Epithelial cell of proximal tubule (primary cell): ENCODE results near the gene VSIG2. TPM values are rescaled to one million over a fixed set of nuclear protein-coding genes. Genes with fewer than 3 reads are reported as not detected.
A peak's percentile ranks its signal among the peaks of the same experiment; 100 is the strongest.

ENCODE experiments used
- DNase-seq: peaks from one replicate; pipeline ENCODE4 v3.0.0-alpha.2; 2011; ENCODE audit warnings: low read depth
- H3K4me3 ChIP-seq: 2 replicates; pipeline ENCODE4 v1.5.1; 2011; ENCODE audit warnings: low read depth, mild to moderate bottlenecking, low read length
- total RNA-seq: library from RNA; depleted of rRNA; stranded (reverse); fragments of >200 nt; gene quantifications from 2 replicates; pipeline ENCODE4 v1.2.3, GENCODE V29; 2015
- TF ChIP-seq, protein P1 (sequence below): conservative IDR thresholded peaks from 2 replicates; pipeline ENCODE4 v1.5.1; 2012; ENCODE audit warnings: low read depth, mild to moderate bottlenecking, low read length

VSIG2 gene
- total RNA-seq, 1 donor from 2014 or later = 0.40 TPM

DNA sequence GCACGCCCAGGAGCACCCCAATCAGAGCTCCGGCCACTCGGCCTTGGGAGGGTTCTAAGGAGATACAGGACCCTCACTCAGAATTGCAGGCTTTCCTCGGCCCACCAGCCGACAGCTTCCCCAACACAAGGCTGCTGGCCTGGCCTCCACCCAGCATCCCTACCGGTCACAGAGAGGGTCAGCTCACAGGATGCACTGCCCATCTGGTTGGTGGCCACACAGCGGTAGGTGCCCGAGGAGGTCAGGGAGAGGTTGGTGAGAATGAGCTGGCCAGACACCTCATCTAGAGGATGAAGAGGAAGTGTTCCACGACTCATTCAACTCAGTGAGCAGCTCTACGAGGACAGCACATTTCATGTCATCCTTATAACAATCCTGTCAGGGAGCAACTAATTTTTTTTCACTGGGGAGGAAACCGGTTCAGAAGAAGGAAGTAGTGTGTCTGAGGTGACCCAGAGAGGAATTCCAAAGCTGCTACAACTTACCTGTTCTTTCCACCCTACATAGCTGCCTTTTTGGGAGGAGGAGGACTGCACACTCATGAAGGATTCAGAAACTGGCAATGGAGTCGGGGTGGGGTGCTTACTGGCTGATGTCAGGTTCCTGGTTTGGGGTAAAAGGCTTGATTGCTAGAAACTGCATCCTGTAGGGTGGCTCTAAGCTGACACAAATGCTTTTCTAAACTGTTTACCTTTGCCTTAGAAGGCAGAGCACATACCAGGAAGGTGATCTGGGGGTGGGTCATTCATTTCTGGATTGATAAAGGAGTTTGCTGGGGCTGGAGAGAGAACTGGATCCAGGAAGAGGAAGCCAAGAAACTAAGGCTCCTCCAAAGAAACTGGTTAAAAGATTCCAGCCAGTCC lies 3.3 kb downstream of the VSIG2 start:
- TF ChIP-seq, protein P1, sequence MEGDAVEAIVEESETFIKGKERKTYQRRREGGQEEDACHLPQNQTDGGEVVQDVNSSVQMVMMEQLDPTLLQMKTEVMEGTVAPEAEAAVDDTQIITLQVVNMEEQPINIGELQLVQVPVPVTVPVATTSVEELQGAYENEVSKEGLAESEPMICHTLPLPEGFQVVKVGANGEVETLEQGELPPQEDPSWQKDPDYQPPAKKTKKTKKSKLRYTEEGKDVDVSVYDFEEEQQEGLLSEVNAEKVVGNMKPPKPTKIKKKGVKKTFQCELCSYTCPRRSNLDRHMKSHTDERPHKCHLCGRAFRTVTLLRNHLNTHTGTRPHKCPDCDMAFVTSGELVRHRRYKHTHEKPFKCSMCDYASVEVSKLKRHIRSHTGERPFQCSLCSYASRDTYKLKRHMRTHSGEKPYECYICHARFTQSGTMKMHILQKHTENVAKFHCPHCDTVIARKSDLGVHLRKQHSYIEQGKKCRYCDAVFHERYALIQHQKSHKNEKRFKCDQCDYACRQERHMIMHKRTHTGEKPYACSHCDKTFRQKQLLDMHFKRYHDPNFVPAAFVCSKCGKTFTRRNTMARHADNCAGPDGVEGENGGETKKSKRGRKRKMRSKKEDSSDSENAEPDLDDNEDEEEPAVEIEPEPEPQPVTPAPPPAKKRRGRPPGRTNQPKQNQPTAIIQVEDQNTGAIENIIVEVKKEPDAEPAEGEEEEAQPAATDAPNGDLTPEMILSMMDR = no peak
- no peak for DNase-seq
- H3K4me3 ChIP-seq = no peak overlapping the region

DNA sequence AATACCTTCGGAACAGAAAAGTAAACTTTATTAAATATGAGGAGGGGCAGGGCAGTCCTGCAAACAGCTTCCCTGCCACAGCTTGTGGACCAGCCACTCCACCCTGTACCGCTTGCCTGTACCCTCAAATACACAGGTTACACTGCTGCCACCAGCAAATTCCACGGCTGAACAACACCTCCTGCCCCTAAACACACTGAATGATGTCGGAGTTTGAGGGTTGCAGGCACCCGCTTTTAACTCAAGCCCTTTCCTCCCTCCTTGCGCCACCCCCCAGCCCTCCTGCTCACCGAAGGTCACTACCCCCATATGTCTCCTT lies 4.0 kb downstream of the VSIG2 start:
- DNase-seq = no peak
- TF ChIP-seq, protein P1 = no peak
- H3K4me3 ChIP-seq = no peak overlapping the region

DNA sequence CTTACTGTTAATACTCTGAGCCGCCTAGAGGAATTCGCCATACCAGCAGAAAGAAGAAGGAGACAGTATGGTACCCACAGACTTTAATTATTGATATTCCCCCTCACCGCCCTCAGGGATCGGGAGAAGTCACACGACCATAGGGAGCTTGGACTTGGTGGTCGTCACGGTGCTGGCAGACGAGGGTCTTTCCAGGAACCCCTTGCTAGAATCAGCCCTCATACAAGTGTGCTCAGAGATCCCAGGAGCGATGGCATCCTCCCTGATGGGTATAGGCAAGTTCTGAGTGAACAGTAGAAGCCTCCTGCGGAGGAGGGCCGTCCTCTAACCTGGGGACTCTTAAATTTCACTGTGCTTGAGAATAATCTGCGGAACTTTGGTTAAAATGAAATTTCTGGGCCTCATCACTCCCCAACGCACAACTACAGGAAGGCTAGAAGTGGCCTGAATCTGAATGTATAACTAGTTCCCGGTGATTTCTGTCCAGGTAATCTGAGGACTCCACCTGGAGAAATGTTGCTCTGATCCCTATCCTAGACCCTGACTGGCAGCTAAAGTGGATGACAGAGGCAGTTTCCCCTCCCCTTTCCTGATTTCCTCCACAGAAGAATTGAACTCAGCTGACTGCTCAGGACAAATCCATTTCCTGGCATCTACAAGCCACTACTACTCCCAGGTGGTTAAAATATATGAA lies 4.5 kb downstream of the VSIG2 start:
- peak overlapping the region; percentile 21 for H3K4me3 ChIP-seq
- no peak for DNase-seq

DNA sequence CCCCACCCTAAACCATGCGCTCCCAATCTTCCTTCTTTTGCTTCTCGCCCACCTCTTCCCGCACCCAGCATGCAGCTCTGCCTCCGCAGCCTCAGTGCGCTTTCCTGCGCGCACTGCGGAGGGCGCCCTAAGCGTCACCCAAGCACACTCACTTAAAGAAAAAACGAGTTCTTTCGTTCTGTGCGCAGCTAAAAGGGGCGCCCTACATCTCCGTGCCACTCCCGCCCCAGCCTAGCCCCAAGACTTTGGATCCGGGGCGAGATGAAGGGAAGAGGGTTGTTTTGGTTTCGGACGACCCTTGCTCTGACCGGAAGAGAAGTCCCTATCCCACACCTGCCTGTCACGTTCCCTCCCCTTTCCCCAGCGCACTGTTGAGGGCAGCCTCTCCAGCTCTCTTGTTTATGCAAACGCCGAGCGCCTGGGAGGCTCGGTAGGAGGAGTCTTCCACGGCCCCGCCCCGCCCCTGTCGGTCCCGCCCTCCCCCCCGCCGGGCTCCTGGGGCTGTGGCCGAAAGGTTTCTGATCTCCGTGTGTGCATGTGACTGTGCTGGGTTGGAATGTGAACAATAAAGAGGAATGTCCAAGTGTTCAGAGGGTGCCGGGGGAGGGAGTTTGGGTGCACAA lies 5.3 kb downstream of the VSIG2 start:
- peak overlapping the region; percentile 93 for H3K4me3 ChIP-seq
- TF ChIP-seq, protein P1 = peak; percentile 67
- DNase-seq = peak; percentile 64

More for the DNA sequence above, 4.5 kb downstream of the VSIG2 start:
- TF ChIP-seq, protein P1 = no peak

DNA sequence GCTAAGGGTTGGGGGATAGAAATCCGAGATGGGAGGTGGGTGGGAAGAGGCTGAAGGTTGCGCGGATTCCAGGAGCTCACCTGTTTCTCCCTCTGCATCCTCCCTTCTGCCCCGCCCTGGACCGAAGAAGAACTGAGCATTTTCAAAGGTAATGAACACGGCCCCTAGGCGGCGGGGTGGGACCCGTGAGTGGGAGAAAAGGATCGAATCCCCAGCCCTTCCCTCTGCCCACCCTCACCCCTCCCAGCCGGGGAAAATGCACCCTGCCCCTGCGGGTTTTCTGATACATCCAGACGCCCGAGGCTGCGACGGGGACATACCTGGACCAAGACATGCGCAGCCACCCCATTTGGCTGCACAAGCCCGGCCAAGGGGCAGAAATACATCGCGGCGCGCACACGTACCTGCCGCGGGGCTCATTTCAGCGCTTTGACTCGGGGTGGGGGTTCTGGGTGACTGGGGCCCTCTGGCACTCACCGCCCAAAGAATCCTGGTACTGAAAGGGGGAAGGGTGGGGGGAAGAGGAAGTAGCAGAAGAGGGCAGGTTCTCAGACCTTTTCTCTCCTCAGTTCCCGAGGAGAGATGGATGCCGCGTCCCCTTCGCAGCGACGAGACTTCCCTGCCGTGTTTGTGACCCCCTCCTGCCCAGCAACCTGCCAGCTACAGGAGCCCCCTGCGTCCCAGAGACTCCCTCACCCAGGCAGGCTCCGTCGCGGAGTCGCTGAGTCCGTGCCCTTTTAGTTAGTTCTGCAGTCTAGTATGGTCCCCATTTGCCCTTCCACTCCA lies 6.0 kb downstream of the VSIG2 start:
- TF ChIP-seq, protein P1 = peak; percentile 52
- H3K4me3 ChIP-seq = peak overlapping the region; percentile 93
- DNase-seq = no peak

DNA sequence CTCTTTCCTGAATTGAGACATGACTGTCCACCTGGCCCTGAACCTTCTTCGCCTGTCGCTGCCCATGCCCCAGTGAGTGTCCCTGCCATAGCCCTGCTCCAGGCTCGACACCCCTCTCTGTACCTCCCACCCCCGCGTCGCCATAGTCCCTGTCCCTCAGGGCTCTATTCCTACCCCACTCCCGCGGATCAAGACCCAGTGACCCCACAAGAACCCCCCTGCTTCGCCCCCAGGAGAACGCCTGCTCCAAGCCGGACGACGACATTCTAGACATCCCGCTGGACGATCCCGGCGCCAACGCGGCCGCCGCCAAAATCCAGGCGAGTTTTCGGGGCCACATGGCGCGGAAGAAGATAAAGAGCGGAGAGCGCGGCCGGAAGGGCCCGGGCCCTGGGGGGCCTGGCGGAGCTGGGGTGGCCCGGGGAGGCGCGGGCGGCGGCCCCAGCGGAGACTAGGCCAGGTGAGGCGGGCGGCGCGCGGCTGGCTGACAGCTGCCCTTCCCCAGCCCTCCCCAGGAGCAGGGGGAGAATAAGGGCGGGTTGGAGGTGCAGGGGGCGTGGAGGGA lies 6.7 kb downstream of the VSIG2 start:
- H3K4me3 ChIP-seq = peak overlapping the region; percentile 93
- DNase-seq = no peak
- TF ChIP-seq, protein P1 = no peak
